ENCODE data around the gene HIP1R.
A peak's percentile ranks its signal among the peaks of the same experiment; 100 is the strongest.

The HIP1R gene

GRCh38 chr12:122869207-122869973, 34.1 kb downstream of the HIP1R start:
- H3K27ac ChIP-seq, result no peak overlapping the region
- no peak for DNase-seq (ENCODE audit: low spot score)
- no peak for TF ChIP-seq CTCF (IDR thresholded peaks at IDR 0.05)

GRCh38 chr12:122870163-122870842, 35.0 kb downstream of the HIP1R start:
- TF ChIP-seq CTCF (IDR thresholded peaks at IDR 0.05), result no peak
- H3K27ac ChIP-seq, result no peak overlapping the region
- DNase-seq (ENCODE audit: low spot score), result peak; percentile 52
- H3K4me3 ChIP-seq, result no peak overlapping the region

More at GRCh38 chr12:122869207-122869973, 34.1 kb downstream of the HIP1R start:
- H3K4me3 ChIP-seq, result no peak overlapping the region

GRCh38 chr12:122870867-122871664, 35.8 kb downstream of the HIP1R start:
- peak overlapping the region; percentile 57 for H3K4me3 ChIP-seq
- H3K27ac ChIP-seq, result peak overlapping the region; percentile 67 to 74
- TF ChIP-seq CTCF (IDR thresholded peaks at IDR 0.05), result no peak
- DNase-seq (ENCODE audit: low spot score), result peak; percentile 75

GRCh38 chr12:122871851-122872780, 36.9 kb downstream of the HIP1R start:
- DNase-seq (ENCODE audit: low spot score), result peak; percentile 77
- TF ChIP-seq CTCF (IDR thresholded peaks at IDR 0.05), result no peak
- H3K4me3 ChIP-seq, result peak overlapping the region; percentile 57
- H3K27ac ChIP-seq, result peak overlapping the region; percentile 67 to 74

- Histone ChIP-seq H3K4me3 (no peak overlapping the region), H3K27ac (peak overlapping the region in 1 of 2 donors; percentile 55)
- peak; percentile 66 for DNase-seq (ENCODE audit: low spot score)
- TF ChIP-seq CTCF (IDR thresholded peaks at IDR 0.05), result no peak
Measured at GRCh38 chr12:122872815-122873361, 37.6 kb downstream of the HIP1R start.

- TF ChIP-seq CTCF (IDR thresholded peaks at IDR 0.05), result no peak
- peak; percentile 41 for DNase-seq (ENCODE audit: low spot score)
- Histone ChIP-seq H3K4me3 (no peak overlapping the region), H3K27ac (peak overlapping the region in 1 of 2 donors; percentile 55)
Measured at GRCh38 chr12:122873540-122873939, 38.3 kb downstream of the HIP1R start.
